A549 treated with AZD2906 at 1 μM for 4 hours (cell line): Measurements from ENCODE around the gene SFRP4. TPM values are rescaled to one million over a fixed set of nuclear protein-coding genes. Genes with fewer than 3 reads are reported as not detected.

Source experiments
- total RNA-seq: library from RNA; stranded (reverse); fragments of 200-300 nt; extraction: Qiagen RNA extraction; gene quantifications from 5 replicates; pipeline ENCODE4 v1.2.3, GENCODE V29; 2022

Gene SFRP4
- 3.1 to 4.3 TPM (median 3.6 TPM) in 5 replicates for total RNA-seq

GRCh38 chr7:37916673-37917660 lies at the start of gene SFRP4:
Gene SFRP4, minus strand, starts transcription at chr7:37916817. Its CDS starts 280 bp downstream, at chr7:37916537.

DNA sequence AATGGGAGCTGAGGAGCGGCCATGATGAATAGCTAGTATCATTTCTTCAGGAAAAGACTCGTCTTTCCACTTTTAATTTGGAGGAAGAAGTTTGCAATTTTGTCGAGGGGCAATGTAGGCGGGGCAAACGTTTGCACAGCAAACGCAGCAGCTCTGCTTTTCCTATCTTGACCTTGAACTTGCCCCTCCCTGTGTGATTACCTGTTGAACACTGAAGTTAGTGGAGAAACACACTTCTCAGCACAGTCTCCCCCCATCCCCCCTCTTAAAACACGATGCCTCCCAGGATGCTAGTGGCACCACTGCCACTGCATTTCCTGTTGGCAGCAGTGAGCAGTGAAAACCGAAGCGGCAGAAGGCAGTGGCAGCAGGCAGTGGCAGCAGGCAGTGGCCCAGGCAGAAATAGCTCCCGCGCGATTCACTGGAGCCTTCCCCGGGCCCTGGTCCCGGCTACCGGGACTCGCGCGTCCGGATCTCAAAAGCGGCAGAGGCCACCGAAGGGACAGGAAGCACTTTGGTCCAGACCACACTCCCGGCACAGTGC lies 3.8 kb upstream of the SFRP4 start, which contains the start of gene EPDR1:
Gene EPDR1 (plus strand): TSS at position 336 of the 544 bp plus-strand sequence. CDS start 300 bp downstream, outside the sequence.

Other genes starting within 250 kb of the SFRP4 start
- 0.10 TPM in 1 of 5 replicates, not detected in the others for gene GPR141, start 233.1 kb downstream of the SFRP4 start, total RNA-seq
- gene NME8, start 68.2 kb downstream of the SFRP4 start, total RNA-seq, result not detected in 5 replicates
- 74.8 to 78.9 TPM (median 76.1 TPM) in 5 replicates for gene EPDR1, start 3.8 kb upstream of the SFRP4 start, total RNA-seq